Activated naive CD4-positive, alpha-beta T cell treated with Interleukin-2 at 50 U/mL for 16 hours (primary cell): ENCODE results near the gene ERFE.
"Not testable (repeated sequence)": the region's sequence is repeated elsewhere in the genome, so short reads cannot be mapped to it uniquely, and the experiment has no call there.

ENCODE experiments used
- DNase-seq: peaks from one replicate; pipeline ENCODE4 v3.0.0-alpha.2; 2020

ERFE gene

GRCh38 chr2:238158509-238159070 lies at the start of gene ERFE:
Gene ERFE (plus strand): TSS chr2:238158970. CDS start chr2:238159008, 38 bp downstream.
- DNase-seq: peak; percentile 49

- no peak for DNase-seq
Observed at GRCh38 chr2:238113611-238114010, 45.2 kb upstream of the ERFE start.

GRCh38 chr2:238114331-238114841 lies 44.4 kb upstream of the ERFE start:
- no peak for DNase-seq

- no peak for DNase-seq
Observed at GRCh38 chr2:238114851-238115660, 43.7 kb upstream of the ERFE start.

DNA sequence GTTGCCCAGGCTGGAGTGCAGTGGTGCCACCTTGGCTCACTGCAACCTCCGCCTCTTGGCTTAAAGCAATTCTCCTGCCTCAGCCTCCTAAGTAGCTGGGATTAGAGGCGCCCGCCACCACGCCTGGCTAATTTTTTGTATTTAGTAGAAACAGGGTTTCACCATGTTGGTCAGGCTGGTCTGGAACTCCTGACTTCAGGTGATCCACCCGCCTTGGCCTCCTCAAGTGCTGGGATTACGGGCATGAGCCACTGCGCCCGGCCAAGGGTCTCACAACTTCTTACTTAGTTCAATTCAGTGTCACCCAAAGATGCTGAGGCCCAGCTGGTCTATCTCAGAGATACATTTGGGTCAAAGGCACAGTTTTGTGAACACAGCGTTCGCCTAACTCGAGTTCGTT lies 43.1 kb upstream of the ERFE start:
- DNase-seq: not testable (repeated sequence)

DNA sequence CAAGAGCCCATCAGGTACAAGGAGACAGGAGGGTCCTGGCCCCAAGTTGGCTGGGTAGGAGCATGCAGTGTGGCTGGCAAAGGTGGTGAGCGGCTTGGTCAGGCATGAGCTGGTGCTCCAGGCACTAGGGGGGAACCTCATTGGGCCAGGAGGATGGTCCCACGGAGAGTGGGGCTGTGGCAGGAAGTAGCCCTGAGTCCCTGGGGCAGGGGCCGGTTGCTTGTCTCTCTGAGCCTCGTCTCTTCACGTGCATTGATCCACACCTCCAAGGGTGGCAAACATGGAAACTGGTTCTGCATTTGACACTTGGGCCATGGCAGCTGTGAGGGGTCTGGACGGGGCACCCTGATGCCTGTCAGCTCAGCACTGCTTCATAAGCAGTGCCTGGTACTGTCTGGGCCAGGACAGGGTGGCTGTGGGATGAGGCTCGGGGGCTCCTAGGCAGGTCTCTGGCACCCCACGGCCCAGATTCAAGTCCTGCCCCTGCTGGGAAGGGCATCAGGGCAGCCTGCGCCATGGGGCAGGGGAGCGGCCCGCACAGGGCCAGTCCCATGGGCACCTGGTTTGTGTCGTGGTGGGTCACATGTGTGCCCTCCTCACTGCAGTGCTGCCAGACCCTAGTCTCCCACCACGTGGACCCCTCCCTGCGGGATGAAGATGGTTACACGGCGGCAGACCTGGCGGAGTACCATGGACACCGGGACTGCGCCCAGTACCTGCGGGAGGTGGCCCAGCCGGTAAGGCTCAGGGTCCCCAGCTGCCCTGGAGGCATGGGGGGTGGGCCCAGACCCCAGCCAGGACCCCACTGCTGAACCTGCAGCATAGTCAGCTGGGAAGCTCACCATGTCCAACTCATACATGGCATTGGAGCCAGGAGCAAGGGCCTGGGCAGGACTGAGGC lies 42.2 kb upstream of the ERFE start:
- no peak for DNase-seq

DNA sequence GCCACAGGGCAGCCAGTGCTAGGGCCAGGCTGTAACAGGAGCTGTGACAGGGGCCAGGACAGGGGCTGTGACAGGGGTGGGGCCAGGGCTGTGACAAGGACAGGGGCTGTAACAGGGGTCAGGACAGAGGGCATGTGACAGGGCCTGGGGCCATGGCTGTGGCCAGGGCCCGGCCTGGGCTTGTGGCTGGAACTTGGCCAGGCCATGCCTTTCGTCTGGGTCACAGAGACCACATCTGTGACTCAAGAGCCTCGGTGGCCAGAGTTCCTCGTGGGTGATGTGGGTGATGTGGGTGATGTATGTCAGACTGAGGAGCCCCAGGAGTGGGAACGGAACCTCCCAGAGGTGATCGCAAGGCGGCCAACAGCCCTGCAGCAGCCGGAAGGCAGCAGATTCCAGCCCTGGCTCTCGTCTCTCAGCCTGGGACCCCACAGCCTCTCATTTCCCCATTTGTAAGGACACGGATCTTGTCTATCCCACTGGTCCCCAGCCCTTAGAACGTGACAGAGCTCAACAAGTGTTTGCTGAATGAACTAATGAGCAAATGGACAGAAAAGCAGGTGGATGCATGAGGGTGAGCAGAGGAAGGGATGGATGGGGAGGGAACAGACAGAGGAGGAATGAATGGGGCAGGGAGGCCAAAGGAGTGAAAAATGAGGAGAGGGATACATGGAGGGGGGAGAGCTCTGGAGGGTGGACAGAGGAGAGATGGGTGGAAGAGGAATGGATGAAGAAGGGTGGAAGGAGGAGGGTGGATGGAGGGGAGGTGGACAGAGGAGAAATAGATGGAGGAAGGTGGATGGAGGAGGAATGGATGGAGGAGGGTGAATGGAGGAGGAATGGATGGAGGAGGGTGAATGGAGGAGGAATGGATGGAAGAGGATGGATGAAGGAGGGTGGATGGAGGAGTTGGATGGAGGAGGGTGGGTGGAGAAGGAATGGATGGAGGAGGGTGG lies 41.3 kb upstream of the ERFE start:
- no peak for DNase-seq

DNA sequence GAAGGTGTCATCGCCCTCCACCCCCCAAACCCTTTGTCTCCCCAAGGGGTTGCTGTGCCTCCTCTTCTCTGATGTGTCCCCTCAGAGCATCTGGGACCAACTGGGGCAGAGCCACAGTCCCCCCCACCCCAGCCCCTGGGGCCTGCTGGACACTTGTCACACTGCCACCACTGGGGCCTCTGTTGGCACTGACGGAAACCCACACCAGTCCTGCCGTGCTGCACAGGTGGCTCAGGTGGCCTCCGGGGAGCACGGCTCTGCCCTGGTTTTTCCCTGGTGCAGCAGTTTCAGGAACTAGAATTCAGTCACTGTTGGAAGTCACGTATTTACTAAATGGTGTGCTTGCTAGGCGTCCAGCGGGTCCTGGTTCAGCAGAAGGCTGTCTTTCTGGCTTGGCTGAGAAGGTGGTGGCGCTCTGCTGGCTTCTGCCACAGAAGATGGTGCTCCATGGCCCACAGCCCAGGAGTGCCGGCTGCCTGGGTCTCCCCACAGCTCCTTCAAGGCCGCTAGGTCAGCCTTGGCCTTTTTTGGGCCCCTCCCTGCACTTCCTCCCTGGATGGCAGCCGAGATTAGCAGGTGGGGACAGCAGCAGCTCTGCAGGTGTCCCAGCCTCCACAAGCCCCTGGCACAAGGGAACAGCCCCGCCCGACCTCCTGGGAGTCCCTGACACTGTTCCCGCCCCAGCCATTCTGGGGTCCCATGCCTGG lies 38.9 kb upstream of the ERFE start:
- no peak for DNase-seq

DNA sequence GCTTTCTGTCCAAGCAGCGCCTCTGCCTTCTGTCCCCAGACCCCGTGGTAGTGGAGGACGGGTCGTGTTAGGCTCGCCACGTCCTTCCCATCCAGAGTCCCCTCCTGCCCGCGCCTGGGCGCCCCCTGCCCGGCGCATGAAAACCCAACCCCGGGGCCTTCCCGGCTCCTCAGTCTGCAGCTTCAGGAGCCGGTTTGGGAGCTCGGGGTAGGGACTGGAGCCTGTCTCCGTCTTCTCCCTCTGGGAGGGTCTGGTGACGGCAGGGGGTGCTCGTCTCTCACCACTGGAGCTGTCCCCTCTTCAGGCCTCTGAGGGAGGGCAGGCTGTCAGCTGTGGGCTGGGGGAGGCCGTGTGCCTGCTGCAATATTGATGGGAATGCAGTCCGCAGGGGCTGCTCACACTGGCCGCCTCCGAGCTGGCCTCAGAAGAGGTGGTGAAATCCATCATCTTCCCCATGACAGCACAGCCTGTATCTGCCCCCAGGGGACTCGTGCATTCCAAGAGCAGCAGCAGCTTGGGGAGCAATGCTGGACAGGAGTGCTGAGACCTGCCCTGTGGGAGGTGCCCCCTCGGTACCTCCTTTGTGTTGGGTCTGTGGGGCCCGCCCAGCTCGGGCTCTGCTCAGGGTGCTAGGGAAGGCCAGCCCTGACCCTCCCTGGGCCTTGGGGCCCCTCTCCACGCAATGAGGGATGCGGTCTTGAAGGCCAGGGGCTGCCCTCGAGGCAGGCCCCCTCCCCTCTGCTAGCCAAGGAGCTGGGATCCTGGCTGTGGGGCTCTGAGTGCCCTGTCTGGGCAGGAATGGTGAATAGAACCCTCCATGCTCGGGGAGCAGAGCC lies 38.1 kb upstream of the ERFE start:
- DNase-seq: no peak

GRCh38 chr2:238121511-238122286 lies 37.1 kb upstream of the ERFE start:
- no peak for DNase-seq

GRCh38 chr2:238122287-238123217 lies 36.2 kb upstream of the ERFE start:
- no peak for DNase-seq

GRCh38 chr2:238123218-238123971 lies 35.4 kb upstream of the ERFE start:
- no peak for DNase-seq

DNA sequence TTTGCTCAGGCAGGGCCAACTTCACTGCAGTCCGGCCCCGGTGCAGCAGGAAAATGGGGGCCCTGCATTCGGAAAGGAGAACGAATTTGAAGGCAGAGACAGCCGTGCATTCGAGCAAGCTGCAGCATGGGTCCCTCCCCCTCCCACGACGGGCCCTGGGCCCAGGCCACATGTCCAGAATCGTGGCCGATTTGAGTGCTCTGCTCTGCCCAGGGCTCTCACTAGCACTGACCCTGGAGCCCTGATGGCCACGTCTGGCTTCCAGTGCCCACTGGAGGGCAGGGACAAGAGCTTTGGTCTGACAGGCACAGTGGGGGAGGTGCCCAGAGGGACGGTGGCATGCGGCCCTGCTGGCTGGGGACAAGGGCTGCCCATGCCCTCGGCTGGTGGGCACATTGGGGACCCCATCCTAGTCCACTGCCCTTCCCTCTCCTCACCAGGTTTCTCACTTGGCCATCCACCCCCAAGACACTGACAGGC lies 34.7 kb upstream of the ERFE start:
- DNase-seq: no peak

- no peak for DNase-seq
Observed at GRCh38 chr2:238124488-238125126, 34.2 kb upstream of the ERFE start.

- no peak for DNase-seq
Observed at GRCh38 chr2:238125127-238125885, 33.5 kb upstream of the ERFE start.

DNA sequence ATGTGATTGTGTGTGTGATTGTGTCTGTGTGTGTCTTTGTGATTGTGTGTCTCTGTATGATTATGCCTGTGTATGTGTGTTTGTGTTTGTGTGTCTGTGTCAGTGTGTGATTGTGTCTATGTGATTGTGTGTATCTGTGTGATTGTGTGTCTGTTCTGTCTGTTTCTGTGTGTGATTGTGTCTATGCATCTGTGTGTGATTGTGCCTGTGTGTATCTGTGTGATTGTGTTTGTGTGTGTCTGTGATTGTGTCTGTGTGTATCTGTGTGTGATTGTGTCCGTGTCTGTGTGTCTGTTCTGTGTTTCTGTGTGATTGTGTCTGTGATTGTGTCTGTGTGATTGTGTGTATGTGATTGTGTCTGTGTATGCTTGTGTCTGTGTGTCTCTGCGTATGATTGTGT lies 32.4 kb upstream of the ERFE start:
- DNase-seq: no peak
